DMS53 treated with DMSO at 0.1 percent for 48 hours (cell line): ENCODE results near the gene TBC1D4.
A peak's percentile ranks its signal among the peaks of the same experiment; 100 is the strongest.

Experiments
- DNase-seq: peaks from one replicate; lab custom pipeline; 2025; ENCODE audit not compliant: unreplicated experiment; lab: John Stamatoyannopoulos, UW

TBC1D4 gene

GRCh38 chr13:75393839-75394520 lies 88.0 kb downstream of the TBC1D4 start:
- DNase-seq = no peak

GRCh38 chr13:75391432-75392100 lies 90.4 kb downstream of the TBC1D4 start:
- DNase-seq = no peak

DNA sequence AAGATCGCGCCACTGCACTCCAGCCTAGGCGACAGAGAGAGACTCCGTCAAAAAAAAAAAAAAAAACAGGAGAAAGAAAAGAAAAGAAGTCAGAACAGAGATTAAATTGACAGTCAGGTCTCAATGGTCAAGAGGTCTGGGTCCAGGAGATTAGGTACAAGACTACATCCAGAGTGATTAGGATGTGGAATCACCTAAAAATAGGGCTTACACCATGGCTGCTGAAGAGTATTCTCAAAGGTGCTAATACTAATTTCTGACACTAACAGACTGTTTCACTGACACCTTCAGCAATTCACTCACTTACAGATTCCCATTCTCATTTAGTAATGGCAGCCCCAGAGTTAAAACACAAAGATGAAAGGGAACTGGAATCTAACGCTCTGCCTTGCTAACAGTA lies 91.7 kb downstream of the TBC1D4 start:
- DNase-seq = no peak

- DNase-seq = no peak
Measured at GRCh38 chr13:75385708-75386083, 96.3 kb downstream of the TBC1D4 start.

DNA sequence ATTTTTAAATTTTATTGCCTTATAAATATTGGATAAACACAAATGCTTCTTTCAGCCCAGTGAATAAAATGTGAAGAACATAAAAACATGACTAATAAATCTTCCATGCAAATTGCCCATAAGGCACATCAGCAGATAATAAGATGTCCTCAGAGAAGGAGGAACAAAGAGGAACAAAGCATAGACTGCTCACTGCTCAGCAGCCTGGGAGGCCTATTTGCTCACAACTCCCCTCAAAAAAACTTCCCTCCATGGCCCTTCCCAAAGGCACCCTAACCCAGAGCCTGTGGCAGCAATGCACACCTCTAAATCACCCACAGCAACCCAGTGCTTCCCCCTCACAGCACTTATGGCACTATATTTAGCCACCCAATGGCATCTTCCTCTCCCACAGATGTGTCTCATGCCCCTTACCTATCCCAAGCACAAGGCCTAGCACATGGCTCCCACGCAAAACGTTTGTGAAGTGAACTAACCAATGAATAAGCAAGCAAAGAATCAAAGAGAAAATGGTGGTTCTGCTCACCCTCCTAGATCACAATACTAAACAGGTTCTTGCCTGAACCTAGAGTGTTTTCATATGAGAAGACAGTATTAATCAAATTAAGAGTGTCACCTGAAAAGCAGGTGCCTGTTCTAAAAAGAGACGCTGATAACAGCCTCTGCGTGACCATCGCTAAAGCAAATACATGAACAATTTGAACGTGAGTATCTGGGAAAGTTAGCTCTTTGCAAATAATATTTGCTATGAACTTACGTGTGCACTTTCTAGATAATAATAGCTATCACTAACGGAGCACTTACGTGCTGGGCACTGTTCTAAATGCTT lies 96.9 kb downstream of the TBC1D4 start:
- DNase-seq = peak; percentile 19

DNA sequence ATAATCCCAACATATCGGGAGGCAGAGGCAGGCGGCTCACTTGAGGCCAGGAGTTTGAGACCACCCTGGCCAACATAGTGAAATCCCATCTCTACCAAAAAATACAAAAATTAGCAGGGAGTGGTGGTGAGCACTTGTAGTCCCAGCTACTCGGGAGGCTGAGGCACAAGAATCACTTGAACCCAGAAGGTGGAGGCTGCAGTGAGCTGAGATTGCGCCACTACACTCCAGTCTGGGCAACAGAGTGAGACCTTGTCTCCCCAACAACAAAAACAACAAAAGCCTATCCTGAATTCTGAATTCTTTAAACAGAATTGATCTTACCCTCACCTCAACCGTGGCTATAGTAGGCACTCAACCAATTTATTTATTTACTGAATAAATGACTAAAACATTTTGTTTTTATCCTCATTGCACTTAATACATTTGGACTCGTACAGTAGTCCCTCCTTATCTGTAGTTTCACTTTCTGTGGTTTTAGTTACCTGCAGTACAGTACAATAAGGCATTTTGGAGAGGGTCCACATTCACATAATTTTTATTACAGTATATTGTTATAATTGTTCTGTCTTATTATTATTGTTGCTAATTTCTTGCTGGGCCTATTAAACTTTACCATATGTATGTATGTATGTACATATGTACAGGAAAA lies 98.8 kb downstream of the TBC1D4 start:
- DNase-seq = no peak

- no peak for DNase-seq
Measured at GRCh38 chr13:75378301-75378700, 103.7 kb downstream of the TBC1D4 start.

GRCh38 chr13:75376792-75377402 lies 105.1 kb downstream of the TBC1D4 start:
- no peak for DNase-seq

DNA sequence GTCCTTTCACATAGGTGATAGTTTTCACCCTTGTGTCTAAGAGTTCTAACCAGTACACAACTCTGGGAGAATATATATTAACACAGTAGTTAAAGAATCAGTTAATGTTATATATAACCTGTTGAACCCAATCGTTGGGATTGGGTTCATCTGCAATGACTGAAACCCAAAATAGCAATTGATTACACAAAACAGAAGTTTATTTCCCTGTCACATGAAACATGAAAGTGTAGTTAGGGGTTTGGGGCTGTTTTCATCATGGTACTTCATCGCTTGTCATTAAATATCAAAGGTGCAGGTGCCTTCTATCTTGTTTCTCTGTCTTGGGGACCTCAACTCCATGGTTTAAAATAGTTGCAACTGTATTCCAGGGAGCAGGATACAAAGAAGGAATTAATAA lies 106.6 kb downstream of the TBC1D4 start:
- no peak for DNase-seq

- no peak for DNase-seq
Measured at GRCh38 chr13:75373988-75374387, 108.0 kb downstream of the TBC1D4 start.

DNA sequence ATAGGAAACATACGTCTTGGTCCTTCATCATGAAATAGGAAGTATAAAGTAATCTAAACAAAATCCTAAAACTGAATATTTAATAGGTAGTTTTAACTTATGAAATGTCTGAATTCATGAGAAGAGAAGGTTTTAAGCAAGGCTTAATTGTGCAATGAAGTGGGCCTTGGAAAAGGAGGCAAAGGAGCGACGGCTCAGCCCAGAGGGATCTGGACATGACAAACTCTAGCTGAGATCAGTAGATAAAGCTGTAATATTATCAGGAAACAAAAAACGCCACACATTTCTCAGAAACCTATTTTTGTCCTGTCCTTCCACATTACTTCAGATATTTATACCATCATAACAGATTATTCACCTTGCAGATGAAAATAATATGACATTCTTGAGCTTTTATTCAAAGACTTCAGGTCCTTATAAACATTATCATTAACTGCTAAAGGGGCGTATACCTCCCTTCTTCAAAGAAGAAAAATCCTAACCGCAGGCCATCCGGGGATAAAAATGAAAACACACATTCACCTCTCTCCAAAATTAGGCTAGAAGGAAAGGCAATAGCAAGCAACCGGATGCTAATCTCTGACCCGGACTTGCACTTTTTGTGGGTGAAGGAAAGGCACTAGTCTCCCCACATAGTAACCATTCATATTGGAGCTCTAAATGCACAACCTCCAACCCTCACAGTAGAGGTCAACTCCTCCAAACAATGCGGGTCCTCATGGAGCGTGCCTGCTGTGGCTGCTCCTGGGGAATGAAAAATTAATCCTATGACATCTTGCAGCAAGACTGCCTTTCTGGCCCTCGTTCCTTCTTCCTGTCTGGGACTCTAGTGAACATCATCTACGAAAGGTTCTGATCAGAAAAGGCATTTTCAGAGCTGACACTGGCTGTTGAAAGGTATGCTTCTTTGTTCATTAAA lies 108.8 kb downstream of the TBC1D4 start:
- DNase-seq = no peak

DNA sequence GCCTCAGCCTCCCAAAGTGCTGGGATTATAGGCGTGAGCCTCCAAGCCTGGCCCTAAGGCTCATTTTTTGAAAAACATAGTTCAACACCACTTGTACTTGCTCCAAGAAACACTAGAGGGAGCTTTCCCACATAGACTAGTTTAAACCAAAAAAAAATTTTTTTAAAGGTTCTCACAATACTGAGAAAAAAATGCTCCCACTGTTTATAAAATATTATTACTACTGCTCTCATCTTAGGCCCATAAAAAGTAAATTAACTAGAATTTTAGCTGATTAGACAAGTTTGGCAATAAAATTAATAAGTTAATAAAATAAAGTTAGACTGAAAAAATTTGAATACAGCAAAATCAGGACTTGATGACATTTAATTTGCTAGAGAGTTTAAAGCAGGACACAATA lies 109.5 kb downstream of the TBC1D4 start:
- DNase-seq = peak; percentile 2

GRCh38 chr13:75371203-75371602 lies 110.8 kb downstream of the TBC1D4 start:
- DNase-seq = no peak

GRCh38 chr13:75370774-75371173 lies 111.2 kb downstream of the TBC1D4 start:
- DNase-seq = no peak

DNA sequence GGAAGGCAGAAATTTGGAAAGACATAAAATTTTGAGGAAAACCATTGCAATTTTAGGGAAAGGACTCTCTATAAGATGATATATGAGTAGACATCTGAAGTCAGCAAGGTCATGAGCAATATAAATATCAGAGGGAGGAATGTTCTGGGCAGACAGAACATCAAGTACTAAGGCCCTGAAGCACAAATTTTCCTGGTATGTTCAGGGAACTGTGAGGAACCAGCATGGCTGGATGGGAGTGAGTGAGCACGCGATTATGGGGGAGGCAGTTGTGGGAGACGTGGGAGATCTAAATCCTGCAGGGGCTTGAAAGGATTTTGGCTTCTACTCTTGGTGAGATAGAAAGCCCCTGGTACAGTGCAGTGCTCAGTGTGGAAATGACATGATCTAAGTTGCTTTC lies 112.0 kb downstream of the TBC1D4 start:
- DNase-seq = no peak

GRCh38 chr13:75368167-75368566 lies 113.8 kb downstream of the TBC1D4 start:
- no peak for DNase-seq

- DNase-seq = no peak
Measured at GRCh38 chr13:75366380-75367280, 115.3 kb downstream of the TBC1D4 start.

DNA sequence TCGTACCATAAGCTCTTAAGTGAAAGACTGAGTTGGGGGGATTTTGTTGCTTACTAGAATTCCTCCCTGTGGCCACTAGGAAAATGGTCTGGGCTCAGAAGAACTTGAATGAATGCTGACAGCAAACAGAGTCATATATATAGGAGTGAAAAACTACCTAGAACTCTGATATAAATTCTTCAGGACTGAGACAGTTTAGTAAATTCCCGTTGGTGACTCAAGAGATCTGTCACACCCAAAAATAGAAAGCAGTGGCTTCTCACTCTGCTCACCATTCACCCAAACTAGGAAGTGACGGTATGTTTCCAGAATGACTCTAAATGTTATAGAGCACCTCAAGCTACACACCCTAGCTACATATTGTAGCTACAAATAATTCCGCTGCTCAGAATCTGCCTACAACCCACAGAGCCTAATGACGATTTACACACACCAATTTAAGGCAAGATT lies 116.2 kb downstream of the TBC1D4 start:
- DNase-seq = no peak

DNA sequence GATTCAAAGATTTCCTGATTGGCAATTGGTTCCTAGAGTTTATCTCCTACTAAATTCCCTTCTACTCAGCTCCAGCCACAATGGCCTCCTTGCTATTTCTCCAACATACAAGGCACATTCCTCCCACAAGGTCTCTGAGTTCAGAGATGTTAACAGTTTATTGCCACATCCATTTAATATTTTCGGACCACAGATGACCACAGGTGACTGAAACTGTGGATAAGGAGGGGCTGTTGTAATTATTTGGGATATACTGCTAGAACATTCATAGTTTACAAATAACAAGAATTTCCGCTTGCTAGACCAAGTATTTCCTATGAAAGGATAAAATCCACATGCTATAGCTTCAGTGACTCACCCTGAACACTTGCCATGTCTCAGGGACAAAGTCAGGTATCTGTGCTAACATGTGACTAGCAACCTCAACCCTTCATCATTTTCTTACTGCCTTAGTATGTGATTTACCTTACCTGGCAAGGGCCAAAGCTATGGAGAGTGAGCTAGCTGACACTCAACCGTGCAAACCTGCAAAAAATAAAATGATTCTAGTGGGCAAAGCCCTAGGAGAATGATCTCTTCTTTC lies 117.7 kb downstream of the TBC1D4 start:
- no peak for DNase-seq
